BLaER1 (cell line): ENCODE measurements around the gene NCOA6.

ENCODE experiments used
- H3K27ac ChIP-seq: shearing (Covaris generic); formaldehyde crosslinking; 2 replicates; pipeline ENCODE4 v1.8.1; 2022
- H3K27me3 ChIP-seq: shearing (Covaris generic); formaldehyde crosslinking; 2 replicates; pipeline ENCODE4 v1.8.1; 2022
- H3K36me3 ChIP-seq: shearing (Covaris generic); formaldehyde crosslinking; 2 replicates; pipeline ENCODE4 v1.8.1; 2022
- H3K4me1 ChIP-seq: shearing (Covaris generic); formaldehyde crosslinking; 2 replicates; pipeline ENCODE4 v1.8.1; 2022
- H3K4me2 ChIP-seq: shearing (Covaris generic); formaldehyde crosslinking; 2 replicates; pipeline ENCODE4 v1.8.1; 2022
- H3K4me3 ChIP-seq: shearing (Covaris generic); formaldehyde crosslinking; 2 replicates; pipeline ENCODE4 v1.8.1; 2022
- H3K9ac ChIP-seq: shearing (Covaris generic); formaldehyde crosslinking; 2 replicates; pipeline ENCODE4 v1.8.1; 2022
- H3K9me3 ChIP-seq: shearing (Covaris generic); formaldehyde crosslinking; 2 replicates; pipeline ENCODE4 v1.8.1; 2022
- H4K20me1 ChIP-seq: shearing (Covaris generic); formaldehyde crosslinking; 2 replicates; pipeline ENCODE4 v1.8.1; 2022
- Cebpa-rat ChIP-seq: shearing (Covaris generic); IDR thresholded peaks from 2 replicates; pipeline ENCODE4 v1.8.1; 2022

The NCOA6 gene

GRCh38 chr20:34776177-34776576, 49.3 kb downstream of the NCOA6 start:
- no peak for TF ChIP-seq Cebpa-rat
- H3K9me3 ChIP-seq = no peaks in the 10 kb centered on the region

GRCh38 chr20:34774886-34775285, 50.6 kb downstream of the NCOA6 start:
- Histone ChIP-seq H4K20me1 (no peaks in the 10 kb centered on the region), H3K4me2 (no peak overlapping the region), H3K4me1 (peaks cover 6% of the 10 kb centered on the region), H3K36me3 (peaks cover 82% of the 10 kb centered on the region), H3K27me3 (no peaks in the 10 kb centered on the region), H3K9ac (no peak overlapping the region), H3K27ac (no peak overlapping the region), H3K4me3 (no peak overlapping the region), H3K9me3 (no peaks in the 10 kb centered on the region)
- TF ChIP-seq Cebpa-rat = no peak

More at GRCh38 chr20:34776177-34776576, 49.3 kb downstream of the NCOA6 start:
- no peaks in the 10 kb centered on the region for H4K20me1 ChIP-seq
- H3K36me3 ChIP-seq = peaks cover 94% of the 10 kb centered on the region
- no peak overlapping the region for H3K4me3 ChIP-seq
- no peaks in the 10 kb centered on the region for H3K4me1 ChIP-seq
- H3K27me3 ChIP-seq = no peaks in the 10 kb centered on the region
- no peak overlapping the region for H3K27ac ChIP-seq
- no peak overlapping the region for H3K9ac ChIP-seq
- H3K4me2 ChIP-seq = no peak overlapping the region

- TF ChIP-seq Cebpa-rat = no peak
- Histone ChIP-seq H3K4me3 (no peak overlapping the region), H3K27me3 (no peaks in the 10 kb centered on the region), H3K4me1 (peaks cover 8% of the 10 kb centered on the region), H3K9ac (no peak overlapping the region), H3K27ac (no peak overlapping the region), H3K4me2 (no peak overlapping the region), H3K9me3 (no peaks in the 10 kb centered on the region), H4K20me1 (no peaks in the 10 kb centered on the region), H3K36me3 (peaks cover 78% of the 10 kb centered on the region)
These were observed 51.0 kb downstream of the NCOA6 start for GRCh38 chr20:34774449-34774848.

- Histone ChIP-seq H3K36me3 (peaks cover 77% of the 10 kb centered on the region), H3K4me2 (no peak overlapping the region), H3K27ac (no peak overlapping the region), H3K4me1 (peaks cover 8% of the 10 kb centered on the region), H3K27me3 (no peaks in the 10 kb centered on the region), H3K9ac (no peak overlapping the region), H3K9me3 (no peaks in the 10 kb centered on the region), H4K20me1 (no peaks in the 10 kb centered on the region), H3K4me3 (no peak overlapping the region)
- TF ChIP-seq Cebpa-rat = no peak
These were observed 51.7 kb downstream of the NCOA6 start for GRCh38 chr20:34773726-34774125.

- Histone ChIP-seq H3K4me2 (no peak overlapping the region), H3K4me3 (no peak overlapping the region), H4K20me1 (no peaks in the 10 kb centered on the region), H3K9me3 (no peaks in the 10 kb centered on the region), H3K4me1 (peaks cover 8% of the 10 kb centered on the region), H3K9ac (no peak overlapping the region), H3K27me3 (no peaks in the 10 kb centered on the region), H3K27ac (no peak overlapping the region), H3K36me3 (peaks cover 79% of the 10 kb centered on the region)
- no peak for TF ChIP-seq Cebpa-rat
These were observed 53.0 kb downstream of the NCOA6 start for GRCh38 chr20:34772437-34772836.

DNA sequence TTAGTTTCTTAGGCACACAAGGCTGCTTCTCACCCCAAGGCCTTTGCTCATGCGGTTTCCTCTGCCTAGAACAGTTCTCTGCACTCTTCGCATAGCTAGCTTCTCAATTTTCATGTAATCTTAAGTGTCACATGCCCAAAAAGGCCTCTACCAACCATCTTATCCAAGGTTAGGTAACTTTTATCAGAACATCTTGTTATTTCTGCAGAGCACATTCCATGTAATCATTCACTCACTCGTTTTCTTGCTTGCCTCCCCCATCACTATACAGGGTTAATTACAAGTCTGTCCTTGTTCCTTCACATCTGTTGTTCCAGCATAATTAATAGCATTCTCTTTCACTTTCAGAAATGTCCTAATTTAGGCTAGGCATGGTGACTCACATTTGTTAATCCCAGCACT, 53.8 kb downstream of the NCOA6 start:
- H3K9ac ChIP-seq = no peak overlapping the region

DNA sequence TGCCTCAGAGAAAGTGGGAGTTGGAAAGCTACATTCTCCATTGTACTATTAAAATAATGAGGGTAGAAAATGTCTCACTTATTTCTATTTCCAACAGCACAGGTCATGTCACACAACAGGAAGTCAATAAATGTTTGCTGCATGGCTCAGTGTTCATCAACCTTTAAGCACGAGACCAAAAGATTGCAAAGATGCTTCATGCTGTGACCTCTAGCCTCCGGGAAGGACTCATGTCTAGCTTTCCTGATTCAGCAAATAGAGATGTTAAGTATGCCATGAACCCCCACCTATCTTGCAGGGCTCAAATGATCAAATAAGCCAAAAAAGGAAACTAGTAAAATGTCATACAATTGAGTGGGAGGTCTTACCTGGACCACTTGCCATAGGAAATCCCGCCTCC, 57.4 kb downstream of the NCOA6 start:
- no peak for TF ChIP-seq Cebpa-rat
- peaks cover 80% of the 10 kb centered on the region for H3K36me3 ChIP-seq

More for the DNA sequence above, 53.8 kb downstream of the NCOA6 start:
- H3K9me3 ChIP-seq = no peaks in the 10 kb centered on the region
- H3K4me3 ChIP-seq = no peak overlapping the region
- no peaks in the 10 kb centered on the region for H4K20me1 ChIP-seq
- peaks cover 8% of the 10 kb centered on the region for H3K4me1 ChIP-seq
- peaks cover 80% of the 10 kb centered on the region for H3K36me3 ChIP-seq
- no peak overlapping the region for H3K27ac ChIP-seq
- no peak overlapping the region for H3K4me2 ChIP-seq
- H3K27me3 ChIP-seq = no peaks in the 10 kb centered on the region
- no peak for TF ChIP-seq Cebpa-rat

GRCh38 chr20:34762031-34762555, 63.4 kb downstream of the NCOA6 start:
- Histone ChIP-seq H3K36me3 (peaks cover 86% of the 10 kb centered on the region), H3K9ac (no peak overlapping the region), H3K9me3 (no peaks in the 10 kb centered on the region), H3K4me1 (no peaks in the 10 kb centered on the region), H4K20me1 (no peaks in the 10 kb centered on the region), H3K27me3 (no peaks in the 10 kb centered on the region), H3K4me3 (no peak overlapping the region), H3K4me2 (no peak overlapping the region), H3K27ac (no peak overlapping the region)
- no peak for TF ChIP-seq Cebpa-rat

More for the DNA sequence above, 57.4 kb downstream of the NCOA6 start:
- Histone ChIP-seq H3K9ac (no peak overlapping the region), H3K4me1 (peaks cover 8% of the 10 kb centered on the region), H4K20me1 (no peaks in the 10 kb centered on the region), H3K4me2 (no peak overlapping the region), H3K9me3 (no peaks in the 10 kb centered on the region), H3K27me3 (no peaks in the 10 kb centered on the region), H3K27ac (no peak overlapping the region), H3K4me3 (no peak overlapping the region)

DNA sequence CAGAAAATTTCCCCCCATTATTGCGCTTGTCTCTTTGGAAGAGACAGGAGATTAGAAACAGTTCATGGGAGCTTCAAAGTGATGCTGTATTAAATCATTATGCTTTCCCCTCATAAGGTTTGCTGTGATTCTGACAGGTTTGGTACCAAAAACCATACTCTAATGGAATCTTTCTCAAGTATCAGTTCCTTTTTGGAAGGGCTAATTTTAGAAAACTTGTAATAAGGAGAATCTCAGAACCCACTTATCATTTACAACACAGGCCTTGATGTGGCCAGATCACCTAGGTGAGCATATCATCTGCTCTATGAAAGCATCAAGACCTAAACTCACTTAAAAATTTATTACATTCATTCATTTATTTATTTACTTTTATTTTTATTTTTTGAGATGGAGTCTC, 70.1 kb downstream of the NCOA6 start:
- Histone ChIP-seq H3K4me3 (no peak overlapping the region), H3K9me3 (no peaks in the 10 kb centered on the region), H3K27ac (no peak overlapping the region), H3K27me3 (no peaks in the 10 kb centered on the region), H3K4me1 (no peaks in the 10 kb centered on the region), H3K9ac (no peak overlapping the region), H3K4me2 (no peak overlapping the region), H3K36me3 (peaks cover 96% of the 10 kb centered on the region), H4K20me1 (0 out of 2 replicates have a peak, but pooled peaks cover 7% of the 10 kb centered on the region)
- no peak for TF ChIP-seq Cebpa-rat

- Histone ChIP-seq H3K36me3 (peaks cover 96% of the 10 kb centered on the region), H3K9ac (no peak overlapping the region), H3K9me3 (no peaks in the 10 kb centered on the region), H3K27me3 (no peaks in the 10 kb centered on the region), H3K4me2 (no peak overlapping the region), H3K4me1 (no peaks in the 10 kb centered on the region), H3K27ac (no peak overlapping the region), H3K4me3 (no peak overlapping the region), H4K20me1 (0 out of 2 replicates have a peak, but pooled peaks cover 7% of the 10 kb centered on the region)
- no peak for TF ChIP-seq Cebpa-rat
These were observed 70.8 kb downstream of the NCOA6 start for GRCh38 chr20:34754611-34755010.
